Measurements from ENCODE around the gene APH1B.

Gene APH1B

GRCh38 chr15:63238171-63238570, 39.2 kb upstream of the APH1B start:
- H3K36me3 ChIP-seq (ENCODE audit: control insufficient read depth, insufficient read depth, low read length) = no peaks in the 10 kb centered on the region
- H3K4me3 ChIP-seq (ENCODE audit: low read length) = no peak overlapping the region
- H3K4me1 ChIP-seq (ENCODE audit: control insufficient read depth, insufficient read depth, low read length) = no peaks in the 10 kb centered on the region
- no peaks in the 10 kb centered on the region for H3K27me3 ChIP-seq (ENCODE audit: control insufficient read depth, insufficient read depth, low read length)
- DNase-seq (ENCODE audit: low read depth, low spot score) = no peak
- H3K9me3 ChIP-seq (ENCODE audit: control insufficient read depth, insufficient read depth, low read length) = no peaks in the 10 kb centered on the region
- no peak overlapping the region for H3K27ac ChIP-seq (ENCODE audit: low read length)

- DNase-seq (ENCODE audit: low read depth, low spot score) = no peak
- Histone ChIP-seq H3K36me3 (ENCODE audit: control insufficient read depth, insufficient read depth, low read length) (no peaks in the 10 kb centered on the region), H3K9me3 (ENCODE audit: control insufficient read depth, insufficient read depth, low read length) (no peaks in the 10 kb centered on the region), H3K27ac (ENCODE audit: low read length) (no peak overlapping the region), H3K4me3 (ENCODE audit: low read length) (no peak overlapping the region), H3K27me3 (ENCODE audit: control insufficient read depth, insufficient read depth, low read length) (no peaks in the 10 kb centered on the region), H3K4me1 (ENCODE audit: control insufficient read depth, insufficient read depth, low read length) (no peaks in the 10 kb centered on the region)
- no CpG with 5 or more reads among the region's 1 CpG for WGBS (ENCODE audit: insufficient coverage, insufficient read length)
These were observed 38.6 kb upstream of the APH1B start for GRCh38 chr15:63238796-63239195.

- WGBS (ENCODE audit: insufficient coverage, insufficient read length) = no CpG with 5 or more reads among the region's 3 CpGs
- no peaks in the 10 kb centered on the region for H3K4me1 ChIP-seq (ENCODE audit: control insufficient read depth, insufficient read depth, low read length)
- H3K27me3 ChIP-seq (ENCODE audit: control insufficient read depth, insufficient read depth, low read length) = no peaks in the 10 kb centered on the region
- no peak overlapping the region for H3K4me3 ChIP-seq (ENCODE audit: low read length)
- H3K9me3 ChIP-seq (ENCODE audit: control insufficient read depth, insufficient read depth, low read length) = no peaks in the 10 kb centered on the region
- H3K36me3 ChIP-seq (ENCODE audit: control insufficient read depth, insufficient read depth, low read length) = no peaks in the 10 kb centered on the region
- no peak overlapping the region for H3K27ac ChIP-seq (ENCODE audit: low read length)
- no peak for DNase-seq (ENCODE audit: low read depth, low spot score)
These were observed 37.3 kb upstream of the APH1B start for GRCh38 chr15:63240109-63240508.

- no peaks in the 10 kb centered on the region for H3K9me3 ChIP-seq (ENCODE audit: control insufficient read depth, insufficient read depth, low read length)
- no peaks in the 10 kb centered on the region for H3K27me3 ChIP-seq (ENCODE audit: control insufficient read depth, insufficient read depth, low read length)
- H3K4me3 ChIP-seq (ENCODE audit: low read length) = no peak overlapping the region
- no peak for DNase-seq (ENCODE audit: low read depth, low spot score)
- no CpG with 5 or more reads among the region's 1 CpG for WGBS (ENCODE audit: insufficient coverage, insufficient read length)
- no peaks in the 10 kb centered on the region for H3K4me1 ChIP-seq (ENCODE audit: control insufficient read depth, insufficient read depth, low read length)
- no peaks in the 10 kb centered on the region for H3K36me3 ChIP-seq (ENCODE audit: control insufficient read depth, insufficient read depth, low read length)
- no peak overlapping the region for H3K27ac ChIP-seq (ENCODE audit: low read length)
These were observed 36.1 kb upstream of the APH1B start for GRCh38 chr15:63241316-63241715.

- Histone ChIP-seq H3K36me3 (ENCODE audit: control insufficient read depth, insufficient read depth, low read length) (no peaks in the 10 kb centered on the region), H3K9me3 (ENCODE audit: control insufficient read depth, insufficient read depth, low read length) (no peaks in the 10 kb centered on the region), H3K4me3 (ENCODE audit: low read length) (no peak overlapping the region), H3K27ac (ENCODE audit: low read length) (no peak overlapping the region), H3K4me1 (ENCODE audit: control insufficient read depth, insufficient read depth, low read length) (no peaks in the 10 kb centered on the region), H3K27me3 (ENCODE audit: control insufficient read depth, insufficient read depth, low read length) (no peaks in the 10 kb centered on the region)
- no peak for DNase-seq (ENCODE audit: low read depth, low spot score)
- no CpG with 5 or more reads among the region's 1 CpG for WGBS (ENCODE audit: insufficient coverage, insufficient read length)
These were observed 34.3 kb upstream of the APH1B start for GRCh38 chr15:63243101-63243500.

GRCh38 chr15:63243776-63244175, 33.6 kb upstream of the APH1B start:
- no CpG with 5 or more reads among the region's 1 CpG for WGBS (ENCODE audit: insufficient coverage, insufficient read length)
- no peak for DNase-seq (ENCODE audit: low read depth, low spot score)
- no peaks in the 10 kb centered on the region for H3K27me3 ChIP-seq (ENCODE audit: control insufficient read depth, insufficient read depth, low read length)
- no peaks in the 10 kb centered on the region for H3K9me3 ChIP-seq (ENCODE audit: control insufficient read depth, insufficient read depth, low read length)
- no peak overlapping the region for H3K4me3 ChIP-seq (ENCODE audit: low read length)
- H3K27ac ChIP-seq (ENCODE audit: low read length) = no peak overlapping the region
- H3K36me3 ChIP-seq (ENCODE audit: control insufficient read depth, insufficient read depth, low read length) = no peaks in the 10 kb centered on the region
- no peaks in the 10 kb centered on the region for H3K4me1 ChIP-seq (ENCODE audit: control insufficient read depth, insufficient read depth, low read length)

- no peak for DNase-seq (ENCODE audit: low read depth, low spot score)
- H3K36me3 ChIP-seq (ENCODE audit: control insufficient read depth, insufficient read depth, low read length) = no peaks in the 10 kb centered on the region
- H3K4me3 ChIP-seq (ENCODE audit: low read length) = no peak overlapping the region
- H3K4me1 ChIP-seq (ENCODE audit: control insufficient read depth, insufficient read depth, low read length) = no peaks in the 10 kb centered on the region
- H3K9me3 ChIP-seq (ENCODE audit: control insufficient read depth, insufficient read depth, low read length) = no peaks in the 10 kb centered on the region
- WGBS (ENCODE audit: insufficient coverage, insufficient read length) = no CpG with 5 or more reads among the region's 4 CpGs
- H3K27ac ChIP-seq (ENCODE audit: low read length) = no peak overlapping the region
- no peaks in the 10 kb centered on the region for H3K27me3 ChIP-seq (ENCODE audit: control insufficient read depth, insufficient read depth, low read length)
These were observed 33.0 kb upstream of the APH1B start for GRCh38 chr15:63244399-63244798.

- DNase-seq (ENCODE audit: low read depth, low spot score) = no peak
- WGBS (ENCODE audit: insufficient coverage, insufficient read length) = no CpG with 5 or more reads among the region's 5 CpGs
- no peak overlapping the region for H3K27ac ChIP-seq (ENCODE audit: low read length)
- H3K4me3 ChIP-seq (ENCODE audit: low read length) = no peak overlapping the region
- no peaks in the 10 kb centered on the region for H3K4me1 ChIP-seq (ENCODE audit: control insufficient read depth, insufficient read depth, low read length)
- H3K9me3 ChIP-seq (ENCODE audit: control insufficient read depth, insufficient read depth, low read length) = no peaks in the 10 kb centered on the region
- no peaks in the 10 kb centered on the region for H3K36me3 ChIP-seq (ENCODE audit: control insufficient read depth, insufficient read depth, low read length)
- H3K27me3 ChIP-seq (ENCODE audit: control insufficient read depth, insufficient read depth, low read length) = no peaks in the 10 kb centered on the region
These were observed 32.3 kb upstream of the APH1B start for GRCh38 chr15:63244976-63245645.

- H3K27ac ChIP-seq (ENCODE audit: low read length) = no peak overlapping the region
- no peaks in the 10 kb centered on the region for H3K4me1 ChIP-seq (ENCODE audit: control insufficient read depth, insufficient read depth, low read length)
- no peak overlapping the region for H3K4me3 ChIP-seq (ENCODE audit: low read length)
- no peaks in the 10 kb centered on the region for H3K36me3 ChIP-seq (ENCODE audit: control insufficient read depth, insufficient read depth, low read length)
- H3K9me3 ChIP-seq (ENCODE audit: control insufficient read depth, insufficient read depth, low read length) = no peaks in the 10 kb centered on the region
- H3K27me3 ChIP-seq (ENCODE audit: control insufficient read depth, insufficient read depth, low read length) = no peaks in the 10 kb centered on the region
- no peak for DNase-seq (ENCODE audit: low read depth, low spot score)
- no CpG with 5 or more reads among the region's 5 CpGs for WGBS (ENCODE audit: insufficient coverage, insufficient read length)
These were observed 30.5 kb upstream of the APH1B start for GRCh38 chr15:63246691-63247469.

GRCh38 chr15:63250312-63250965, 27.0 kb upstream of the APH1B start:
- Histone ChIP-seq H3K9me3 (ENCODE audit: control insufficient read depth, insufficient read depth, low read length) (no peaks in the 10 kb centered on the region), H3K4me3 (ENCODE audit: low read length) (no peak overlapping the region), H3K27ac (ENCODE audit: low read length) (no peak overlapping the region), H3K27me3 (ENCODE audit: control insufficient read depth, insufficient read depth, low read length) (no peaks in the 10 kb centered on the region), H3K4me1 (ENCODE audit: control insufficient read depth, insufficient read depth, low read length) (no peaks in the 10 kb centered on the region), H3K36me3 (ENCODE audit: control insufficient read depth, insufficient read depth, low read length) (no peaks in the 10 kb centered on the region)
- no CpG with 5 or more reads among the region's 4 CpGs for WGBS (ENCODE audit: insufficient coverage, insufficient read length)
- no peak for DNase-seq (ENCODE audit: low read depth, low spot score)

Data from iPS DF 6.9 (cell line).